ENCODE data around the gene UMODL1. TPM values are rescaled to one million over a fixed set of nuclear protein-coding genes. Genes with fewer than 3 reads are reported as not detected.

The UMODL1 gene
- total and polyA plus RNA-seq, 4 donors: 0.10 to 0.28 (median 0.14) TPM; not detected in 1

- H3K27me3 ChIP-seq (ENCODE audit: control insufficient read depth in 3 of 3, insufficient read depth in 3 of 3, low read length in 2 of 3): no peaks in the 10 kb centered on the region
- ATAC-seq (ENCODE audit: insufficient read depth, low FRiP score): no peak
- H3K27ac ChIP-seq (ENCODE audit: low read depth in 1 of 2, low read length in 1 of 2): no peak overlapping the region
- 53 to 61% methylated on average over 4 of the region's 4 CpGs for WGBS, 2 donors
- no peak for TF ChIP-seq CTCF (IDR thresholded peaks at IDR 0.05; ENCODE audit: control extremely low read depth, extremely low read depth)
- H3K4me1 ChIP-seq (ENCODE audit: control insufficient read depth in 5 of 5, insufficient read depth in 5 of 5, low read length in 5 of 5): peaks cover 0 to 13% (median 10%) of the 10 kb centered on the region in 5 donors
- H3K9me3 ChIP-seq (ENCODE audit: control insufficient read depth in 4 of 4, insufficient read depth in 3 of 4, low read length in 3 of 4): no peaks in the 10 kb centered on the region
- no peaks in the 10 kb centered on the region for H3K36me3 ChIP-seq (ENCODE audit: control insufficient read depth in 4 of 4, insufficient read depth in 4 of 4, low read length in 4 of 4)
- DNase-seq: no peak
- H3K4me3 ChIP-seq: no peak overlapping the region
- H3K9ac ChIP-seq (ENCODE audit: insufficient read depth in 1 of 2, low read length in 2 of 2): no peak overlapping the region
Observed at GRCh38 chr21:42041711-42042110, 29.4 kb upstream of the UMODL1 start.

GRCh38 chr21:42042651-42043050, 28.5 kb upstream of the UMODL1 start:
- ATAC-seq (ENCODE audit: insufficient read depth, low FRiP score) (no peak), DNase-seq (no peak)
- 84 to 88% methylated on average over 9 of the region's 9 CpGs for WGBS, 2 donors
- H3K9ac ChIP-seq (ENCODE audit: insufficient read depth in 1 of 2, low read length in 2 of 2): no peak overlapping the region
- H3K9me3 ChIP-seq (ENCODE audit: control insufficient read depth in 4 of 4, insufficient read depth in 3 of 4, low read length in 3 of 4): no peaks in the 10 kb centered on the region
- no peaks in the 10 kb centered on the region for H3K27me3 ChIP-seq (ENCODE audit: control insufficient read depth in 3 of 3, insufficient read depth in 3 of 3, low read length in 2 of 3)
- H3K4me3 ChIP-seq: no peak overlapping the region
- peaks cover 0 to 13% (median 10%) of the 10 kb centered on the region in 5 donors for H3K4me1 ChIP-seq (ENCODE audit: control insufficient read depth in 5 of 5, insufficient read depth in 5 of 5, low read length in 5 of 5)
- H3K36me3 ChIP-seq (ENCODE audit: control insufficient read depth in 4 of 4, insufficient read depth in 4 of 4, low read length in 4 of 4): no peaks in the 10 kb centered on the region
- TF ChIP-seq CTCF (IDR thresholded peaks at IDR 0.05; ENCODE audit: control extremely low read depth, extremely low read depth): no peak
- H3K27ac ChIP-seq (ENCODE audit: low read depth in 1 of 2, low read length in 1 of 2): no peak overlapping the region

- no peak overlapping the region for H3K9ac ChIP-seq (ENCODE audit: insufficient read depth in 1 of 2, low read length in 2 of 2)
- no peak overlapping the region for H3K27ac ChIP-seq (ENCODE audit: low read depth in 1 of 2, low read length in 1 of 2)
- 92 to 93% methylated on average over 16 of the region's 16 CpGs for WGBS, 2 donors
- TF ChIP-seq CTCF (IDR thresholded peaks at IDR 0.05; ENCODE audit: control extremely low read depth, extremely low read depth): no peak
- peaks cover 0 to 13% (median 10%) of the 10 kb centered on the region in 5 donors for H3K4me1 ChIP-seq (ENCODE audit: control insufficient read depth in 5 of 5, insufficient read depth in 5 of 5, low read length in 5 of 5)
- no peaks in the 10 kb centered on the region for H3K36me3 ChIP-seq (ENCODE audit: control insufficient read depth in 4 of 4, insufficient read depth in 4 of 4, low read length in 4 of 4)
- no peak overlapping the region for H3K4me3 ChIP-seq
- ATAC-seq (ENCODE audit: insufficient read depth, low FRiP score) (no peak), DNase-seq (no peak)
- no peaks in the 10 kb centered on the region for H3K27me3 ChIP-seq (ENCODE audit: control insufficient read depth in 3 of 3, insufficient read depth in 3 of 3, low read length in 2 of 3)
- H3K9me3 ChIP-seq (ENCODE audit: control insufficient read depth in 4 of 4, insufficient read depth in 3 of 4, low read length in 3 of 4): no peaks in the 10 kb centered on the region
Observed at GRCh38 chr21:42043201-42043895, 27.8 kb upstream of the UMODL1 start.

GRCh38 chr21:42043961-42044360, 27.2 kb upstream of the UMODL1 start:
- no peak for DNase-seq
- H3K27ac ChIP-seq (ENCODE audit: low read depth in 1 of 2, low read length in 1 of 2): no peak overlapping the region
- no peaks in the 10 kb centered on the region for H3K36me3 ChIP-seq (ENCODE audit: control insufficient read depth in 4 of 4, insufficient read depth in 4 of 4, low read length in 4 of 4)
- peaks cover 0 to 13% (median 10%) of the 10 kb centered on the region in 5 donors for H3K4me1 ChIP-seq (ENCODE audit: control insufficient read depth in 5 of 5, insufficient read depth in 5 of 5, low read length in 5 of 5)
- no peak for ATAC-seq (ENCODE audit: insufficient read depth, low FRiP score)
- H3K9ac ChIP-seq (ENCODE audit: insufficient read depth in 1 of 2, low read length in 2 of 2): no peak overlapping the region
- no peaks in the 10 kb centered on the region for H3K27me3 ChIP-seq (ENCODE audit: control insufficient read depth in 3 of 3, insufficient read depth in 3 of 3, low read length in 2 of 3)
- TF ChIP-seq CTCF (IDR thresholded peaks at IDR 0.05; ENCODE audit: control extremely low read depth, extremely low read depth): no peak
- H3K4me3 ChIP-seq: no peak overlapping the region
- 92 to 93% methylated on average over 17 of the region's 17 CpGs for WGBS, 2 donors
- no peaks in the 10 kb centered on the region for H3K9me3 ChIP-seq (ENCODE audit: control insufficient read depth in 4 of 4, insufficient read depth in 3 of 4, low read length in 3 of 4)

All from lung (tissue), 12 donors.